ENCODE measurements around the gene KPNB1. TPM values are rescaled to one million over a fixed set of nuclear protein-coding genes. Genes with fewer than 3 reads are reported as not detected.

Gene KPNB1
- total RNA-seq, 2 donors from 2014 or later, result 452 to 500 TPM

DNA sequence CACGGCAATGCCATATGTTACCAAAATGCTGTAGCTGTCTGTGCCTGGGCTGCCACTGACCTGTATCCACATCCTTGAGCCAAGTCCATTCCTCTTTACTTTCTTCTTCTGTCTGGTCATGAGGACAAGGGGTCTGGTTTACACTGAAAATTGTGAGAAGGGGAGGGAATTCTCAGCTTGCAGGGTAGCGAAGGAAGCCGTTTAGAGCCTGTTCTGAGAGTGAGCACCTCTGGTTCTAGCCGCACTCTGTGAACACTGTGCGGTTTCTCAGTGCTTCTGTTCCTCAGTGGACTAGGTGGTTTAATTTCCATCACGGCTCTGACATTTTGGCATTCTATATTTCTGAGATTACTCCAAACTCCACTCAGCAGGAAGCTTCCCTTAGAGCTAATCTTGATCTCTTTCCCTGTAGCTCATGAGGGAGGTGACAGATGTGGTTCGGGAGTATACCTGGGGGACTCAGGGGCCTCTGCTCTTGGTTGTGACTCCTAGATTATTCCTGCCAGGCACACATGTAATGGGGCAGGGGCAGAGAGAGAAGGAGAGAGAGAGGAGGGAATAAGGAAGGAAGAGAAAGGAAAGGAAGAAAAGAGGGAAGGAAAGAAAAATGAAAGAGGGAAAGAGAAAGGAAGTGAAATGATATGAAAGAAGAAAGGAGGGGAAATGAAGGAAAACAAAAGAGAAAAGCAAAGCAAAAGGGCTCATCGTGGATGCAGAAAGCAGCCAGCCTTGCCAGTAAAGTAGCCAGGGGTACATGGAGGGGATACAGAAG is 69.1 kb downstream of the KPNB1 start:
- peaks cover 84% of the 10 kb centered on the region for H3K27me3 Mint-ChIP-seq (ENCODE audit: insufficient read depth)
- DNase-seq, result no peak
- Histone ChIP-seq H3K4me1 (ENCODE audit: control insufficient read depth, insufficient read depth, low read length) (no peaks in the 10 kb centered on the region), H3K9me3 (ENCODE audit: control insufficient read depth, low read length) (no peaks in the 10 kb centered on the region), H3K4me3 (ENCODE audit: low read length) (no peak overlapping the region), H3K27me3 (ENCODE audit: control insufficient read depth, insufficient read depth, low read length, poor library complexity, severe bottlenecking) (peaks cover 41% of the 10 kb centered on the region), H3K27ac (ENCODE audit: low read depth, low read length) (no peak overlapping the region), H3K36me3 (ENCODE audit: control insufficient read depth, insufficient read depth, low read length) (no peaks in the 10 kb centered on the region), H3K9ac (ENCODE audit: extremely low read depth, low read length, poor library complexity, severe bottlenecking) (no peak overlapping the region)
- no peak overlapping the region for H3K27ac Mint-ChIP-seq
- H3K36me3 Mint-ChIP-seq (ENCODE audit: low read depth), result no peaks in the 10 kb centered on the region
- H3K4me1 Mint-ChIP-seq, result no peaks in the 10 kb centered on the region
- peaks cover 3% of the 10 kb centered on the region for H3K9me3 Mint-ChIP-seq
- 86 to 88% methylated on average over 8 of the region's 8 CpGs for WGBS, 2 experiments (ENCODE audit: insufficient coverage in 1 of 2, insufficient read length in 1 of 2)
- TF ChIP-seq CTCF (conservative IDR thresholded peaks at IDR 0.05), result no peak
- no peak overlapping the region for H3K4me3 Mint-ChIP-seq

DNA sequence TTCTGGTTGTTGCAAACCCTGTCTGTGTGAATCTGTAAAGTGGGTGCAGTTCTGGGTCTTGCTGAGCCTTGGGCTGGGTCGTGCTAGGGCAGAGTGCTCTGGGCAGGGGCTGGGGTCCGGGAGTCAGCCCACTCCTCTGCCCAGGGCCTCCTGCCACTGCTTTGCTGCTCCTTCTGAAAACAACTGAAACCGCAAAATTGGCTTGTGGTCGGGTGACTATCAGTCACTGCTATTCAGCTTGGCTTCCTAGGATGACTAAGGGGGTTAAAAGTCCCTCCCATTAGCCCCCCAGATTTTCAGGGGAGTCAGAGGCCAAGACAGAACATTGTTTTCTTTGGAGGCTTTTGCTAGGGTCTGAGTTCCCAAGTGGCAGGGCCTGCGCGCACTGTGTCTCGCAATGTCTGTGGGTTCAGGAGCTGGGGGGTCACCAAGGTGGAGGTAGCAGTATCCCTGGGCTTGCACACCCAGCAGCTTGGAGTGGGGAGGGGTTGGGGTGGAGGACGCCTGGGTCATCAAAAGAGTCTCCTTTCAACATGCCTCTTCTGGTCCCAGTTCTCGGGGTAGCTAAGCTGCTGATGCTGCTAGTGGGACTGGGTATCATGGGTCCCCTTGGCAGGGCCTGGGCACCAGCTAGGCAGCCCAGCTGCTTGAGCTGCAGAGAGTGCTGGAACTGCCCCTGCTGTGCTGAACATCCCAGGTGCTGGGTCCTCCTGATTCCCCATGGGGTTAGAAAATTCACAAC is 69.9 kb downstream of the KPNB1 start:
- H3K27me3 Mint-ChIP-seq (ENCODE audit: insufficient read depth), result peaks cover 82% of the 10 kb centered on the region

DNA sequence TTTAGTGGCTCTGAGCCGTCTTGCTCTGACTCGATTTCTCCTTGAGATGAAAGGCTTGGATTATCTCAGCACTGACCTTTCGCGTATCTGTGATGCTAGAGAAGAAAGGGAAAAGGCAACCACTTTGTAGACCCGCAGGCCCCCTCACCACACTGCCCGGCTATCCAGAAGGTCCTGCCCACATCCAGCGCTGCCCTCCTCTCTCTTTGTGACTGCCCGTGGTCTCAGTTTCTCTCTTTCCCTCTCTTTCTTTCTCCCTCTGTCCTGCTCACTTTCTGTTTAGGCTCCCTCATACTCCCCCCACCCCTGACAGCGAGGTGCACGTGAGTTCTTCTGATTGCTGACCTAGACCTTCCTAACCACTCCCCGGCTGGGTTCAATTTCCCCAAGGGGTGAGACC is 70.5 kb downstream of the KPNB1 start:
- no peaks in the 10 kb centered on the region for H3K9me3 ChIP-seq (ENCODE audit: control insufficient read depth, low read length)
- H3K4me1 ChIP-seq (ENCODE audit: control insufficient read depth, insufficient read depth, low read length), result no peaks in the 10 kb centered on the region
- no peaks in the 10 kb centered on the region for H3K36me3 Mint-ChIP-seq (ENCODE audit: low read depth)
- no peaks in the 10 kb centered on the region for H3K36me3 ChIP-seq (ENCODE audit: control insufficient read depth, insufficient read depth, low read length)
- H3K27ac ChIP-seq (ENCODE audit: low read depth, low read length), result no peak overlapping the region
- H3K27me3 Mint-ChIP-seq (ENCODE audit: insufficient read depth), result peaks cover 80% of the 10 kb centered on the region
- H3K27ac Mint-ChIP-seq, result no peak overlapping the region
- H3K9ac ChIP-seq (ENCODE audit: extremely low read depth, low read length, poor library complexity, severe bottlenecking), result no peak overlapping the region
- H3K4me1 Mint-ChIP-seq, result peaks cover 2% of the 10 kb centered on the region
- H3K4me3 ChIP-seq (ENCODE audit: low read length), result no peak overlapping the region
- WGBS, 2 experiments (ENCODE audit: insufficient coverage in 1 of 2, insufficient read length in 1 of 2), result 82 to 91% methylated on average over 4 to 11 of the region's 11 CpGs
- peaks cover 3% of the 10 kb centered on the region for H3K9me3 Mint-ChIP-seq
- TF ChIP-seq CTCF (conservative IDR thresholded peaks at IDR 0.05), result no peak
- DNase-seq, result no peak
- peaks cover 41% of the 10 kb centered on the region for H3K27me3 ChIP-seq (ENCODE audit: control insufficient read depth, insufficient read depth, low read length, poor library complexity, severe bottlenecking)
- no peak overlapping the region for H3K4me3 Mint-ChIP-seq

More for the DNA sequence above, 69.9 kb downstream of the KPNB1 start:
- Histone ChIP-seq H3K4me3 (ENCODE audit: low read length) (no peak overlapping the region), H3K27ac (ENCODE audit: low read depth, low read length) (no peak overlapping the region), H3K27me3 (ENCODE audit: control insufficient read depth, insufficient read depth, low read length, poor library complexity, severe bottlenecking) (peaks cover 41% of the 10 kb centered on the region), H3K9me3 (ENCODE audit: control insufficient read depth, low read length) (no peaks in the 10 kb centered on the region), H3K9ac (ENCODE audit: extremely low read depth, low read length, poor library complexity, severe bottlenecking) (no peak overlapping the region), H3K36me3 (ENCODE audit: control insufficient read depth, insufficient read depth, low read length) (no peaks in the 10 kb centered on the region), H3K4me1 (ENCODE audit: control insufficient read depth, insufficient read depth, low read length) (no peaks in the 10 kb centered on the region)
- Mint-ChIP-seq H3K9me3 (peaks cover 3% of the 10 kb centered on the region), H3K27ac (no peak overlapping the region), H3K4me1 (peaks cover 1% of the 10 kb centered on the region), H3K36me3 (ENCODE audit: low read depth) (no peaks in the 10 kb centered on the region), H3K4me3 (no peak overlapping the region)
- TF ChIP-seq CTCF (conservative IDR thresholded peaks at IDR 0.05), result no peak
- no peak for DNase-seq
- WGBS, 2 experiments (ENCODE audit: insufficient coverage in 1 of 2, insufficient read length in 1 of 2), result 85 to 88% methylated on average over 3 to 9 of the region's 9 CpGs
